Activated T-cell treated with anti-CD3 and anti-CD28 coated beads for 24 hours (primary cell): ENCODE results near the gene JUP.

ENCODE experiments used
- DNase-seq: peaks from one replicate; pipeline ENCODE4 v3.0.0-alpha.2; 2020; ENCODE audit warnings: low read depth

The JUP gene

GRCh38 chr17:41810659-41811548 is 24.4 kb upstream of the JUP start:
- DNase-seq, result no peak

DNA sequence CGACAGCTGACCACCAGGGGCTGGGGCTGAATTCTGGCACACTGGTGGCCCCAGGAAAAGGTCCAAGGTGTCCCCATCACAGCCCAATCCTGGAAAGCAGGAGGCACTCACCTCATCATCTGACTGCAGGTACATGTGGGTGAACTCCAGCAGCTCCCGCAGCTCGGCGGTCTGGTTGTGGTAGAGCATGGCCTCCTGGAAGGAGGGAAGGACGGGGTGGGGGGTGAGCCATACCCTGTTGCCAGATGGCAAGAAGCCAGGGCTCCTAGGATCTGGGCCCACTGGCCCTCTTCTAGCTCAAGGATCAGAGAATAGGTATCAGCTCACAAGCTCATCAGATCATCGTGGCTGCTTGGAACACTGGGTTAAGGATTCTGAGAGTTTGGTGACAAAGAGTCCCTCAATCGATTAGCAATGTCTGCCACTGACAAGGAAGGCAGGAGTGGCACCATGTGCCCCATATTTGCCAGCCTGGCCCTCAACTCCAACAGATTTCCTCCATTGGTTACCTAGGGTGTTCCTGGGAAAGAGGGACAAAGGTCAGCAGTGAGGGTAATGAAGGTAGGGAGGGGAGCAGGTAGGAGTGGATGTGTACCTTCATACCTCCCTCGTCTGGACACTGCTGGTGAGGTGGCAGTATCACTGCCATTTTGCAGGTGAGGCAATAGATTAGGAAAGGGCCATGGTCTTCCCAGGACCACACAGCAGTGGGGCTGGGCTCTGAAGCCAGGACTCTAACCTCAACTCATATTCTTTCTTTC is 20.4 kb upstream of the JUP start:
- no peak for DNase-seq

DNA sequence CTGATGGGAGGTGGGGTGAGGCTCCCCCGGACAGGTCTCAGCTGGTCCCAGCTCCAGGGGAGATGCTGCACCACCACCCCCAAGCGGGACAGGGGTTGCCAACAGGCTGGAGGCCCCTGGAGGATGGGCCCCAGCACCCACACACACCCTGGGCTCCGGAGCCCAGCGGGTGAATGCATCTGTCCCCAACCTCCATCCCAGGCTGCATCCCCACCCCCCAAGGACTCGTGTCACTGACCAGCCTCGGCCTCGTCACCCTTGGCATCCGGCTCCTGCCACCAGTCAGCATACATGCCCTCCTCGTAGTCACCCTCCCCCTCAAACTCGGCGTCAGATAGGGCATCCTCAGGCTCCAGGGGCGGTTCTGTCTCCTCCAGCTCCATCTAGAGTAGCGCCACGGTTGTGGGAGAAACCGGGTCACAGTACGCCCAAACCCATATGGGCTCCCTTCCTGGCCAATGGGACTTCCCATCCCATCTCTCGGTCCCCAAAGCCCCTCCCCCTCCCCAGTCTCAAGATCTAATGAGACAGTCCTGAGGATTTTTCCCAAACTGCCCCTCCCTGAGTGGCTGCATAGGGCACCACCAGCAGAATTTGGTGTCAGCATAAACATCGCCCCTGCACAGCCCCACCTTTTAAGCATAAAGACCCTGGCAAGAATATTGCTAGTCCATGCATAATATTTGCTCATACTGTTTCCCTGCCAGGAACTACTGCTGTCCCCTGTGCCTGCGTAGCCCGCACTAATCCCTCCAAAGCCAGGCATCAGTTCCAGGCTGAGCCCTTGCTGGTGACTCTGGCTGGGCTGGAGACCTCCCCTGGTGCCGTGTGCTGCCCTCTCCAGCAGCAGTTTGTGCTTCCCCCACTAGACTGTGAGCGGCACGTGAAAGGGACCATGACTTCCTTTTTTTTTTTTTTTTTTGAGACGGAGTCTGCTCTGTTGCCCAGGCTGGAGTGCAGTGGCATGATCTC is 16.8 kb upstream of the JUP start:
- no peak for DNase-seq

DNA sequence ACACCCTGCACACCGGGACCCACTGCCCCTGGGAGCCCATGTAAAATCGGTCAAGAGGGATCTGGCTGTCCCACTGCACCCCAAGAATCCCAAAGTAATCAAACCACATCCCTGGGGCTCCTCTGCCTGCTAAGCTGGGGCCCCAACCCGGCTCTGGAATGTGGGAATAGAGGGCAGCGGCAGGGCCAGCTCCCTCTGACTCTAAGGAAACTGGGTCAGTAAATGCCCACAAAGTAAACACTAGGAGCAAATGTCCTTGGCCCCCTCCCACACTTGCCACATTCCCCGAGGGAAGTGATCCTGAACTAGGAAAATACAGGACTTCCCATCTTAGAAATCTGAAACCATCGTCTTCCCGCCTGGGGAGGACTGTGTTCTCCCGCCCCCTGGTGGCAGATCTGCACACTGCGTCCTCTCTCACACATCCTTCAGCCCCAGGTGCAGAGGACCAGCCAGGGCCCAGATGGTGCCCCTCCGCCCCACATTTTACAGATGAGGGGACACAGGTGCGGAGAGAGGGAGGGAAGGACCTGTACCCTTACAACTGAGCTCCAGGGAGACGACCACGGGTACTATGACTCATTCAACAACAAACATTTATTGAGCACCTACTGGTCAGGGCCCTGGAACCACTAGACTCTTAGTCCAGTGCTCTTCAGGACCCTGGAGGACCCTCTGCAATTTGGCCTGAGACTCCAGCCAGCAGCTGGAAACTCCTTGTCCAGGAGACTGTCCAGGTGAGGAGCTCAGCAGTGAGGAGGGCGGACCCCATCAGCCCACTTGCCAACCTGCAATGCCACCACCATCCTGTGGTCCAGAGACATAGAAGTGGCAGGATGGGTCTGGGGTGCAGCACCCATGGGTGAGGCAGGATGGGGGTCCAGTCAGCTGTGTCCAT is 15.1 kb upstream of the JUP start:
- peak; percentile 61 for DNase-seq

GRCh38 chr17:41800601-41801373 is 14.3 kb upstream of the JUP start:
- no peak for DNase-seq

GRCh38 chr17:41799366-41799765 is 12.9 kb upstream of the JUP start:
- no peak for DNase-seq

DNA sequence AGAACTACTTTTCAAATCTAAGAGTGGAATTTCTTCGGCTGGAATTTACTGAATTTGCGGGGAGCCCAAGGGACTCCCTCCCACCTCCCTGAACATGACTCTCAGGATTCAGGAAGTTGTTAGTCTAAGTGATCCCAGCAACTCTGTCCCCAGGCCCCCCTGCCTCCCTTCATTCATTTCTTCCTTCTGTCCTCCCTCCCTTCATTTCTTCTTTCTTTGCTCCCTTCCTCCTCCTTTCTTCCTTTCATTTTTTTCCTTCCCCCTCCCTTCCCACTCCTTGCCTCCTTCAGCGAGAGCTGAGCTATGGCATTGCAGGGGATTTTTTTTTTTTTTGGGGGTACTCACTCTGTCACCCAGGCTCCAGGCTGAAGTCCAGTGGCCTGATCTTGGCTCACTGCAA is 10.9 kb upstream of the JUP start:
- no peak for DNase-seq

DNA sequence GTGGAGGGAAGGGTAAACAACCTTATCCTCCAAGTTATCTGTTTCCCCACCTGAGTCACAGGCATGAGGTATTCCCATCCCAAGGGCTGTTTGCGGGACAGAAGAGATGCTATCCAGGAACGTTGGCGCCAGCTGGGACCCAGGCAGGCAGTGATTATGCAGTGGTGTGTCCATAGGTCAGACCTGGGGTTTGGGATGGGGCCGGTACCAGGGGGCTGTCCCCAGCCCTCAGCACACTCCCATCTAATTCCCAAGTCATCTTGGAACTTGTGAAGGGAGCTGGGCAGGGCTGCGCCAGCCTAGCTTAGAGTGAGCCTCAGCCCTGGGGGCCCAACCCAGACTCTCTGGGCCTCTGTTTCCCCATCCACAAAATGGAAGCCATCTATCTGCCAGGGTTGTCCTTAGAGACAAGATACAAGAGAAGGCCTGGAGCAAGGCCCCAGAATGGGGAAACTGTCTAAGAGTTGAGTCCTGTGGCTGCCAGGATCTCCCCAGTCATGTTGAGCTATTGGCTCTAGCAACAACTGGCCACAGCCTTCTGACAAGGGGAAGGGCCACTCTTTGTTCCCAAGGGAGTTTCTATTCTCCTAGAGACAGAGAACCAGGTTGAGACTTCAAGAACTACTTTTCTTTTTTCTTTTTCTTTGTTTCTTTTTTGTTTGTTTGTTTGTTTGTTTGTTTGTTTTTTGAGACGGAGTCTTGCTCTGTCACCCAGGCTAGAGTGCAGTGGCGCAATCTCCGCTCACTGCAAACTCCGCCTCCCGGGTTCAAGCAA is 9.8 kb upstream of the JUP start:
- no peak for DNase-seq

GRCh38 chr17:41794540-41794975 is 8.0 kb upstream of the JUP start:
- no peak for DNase-seq

DNA sequence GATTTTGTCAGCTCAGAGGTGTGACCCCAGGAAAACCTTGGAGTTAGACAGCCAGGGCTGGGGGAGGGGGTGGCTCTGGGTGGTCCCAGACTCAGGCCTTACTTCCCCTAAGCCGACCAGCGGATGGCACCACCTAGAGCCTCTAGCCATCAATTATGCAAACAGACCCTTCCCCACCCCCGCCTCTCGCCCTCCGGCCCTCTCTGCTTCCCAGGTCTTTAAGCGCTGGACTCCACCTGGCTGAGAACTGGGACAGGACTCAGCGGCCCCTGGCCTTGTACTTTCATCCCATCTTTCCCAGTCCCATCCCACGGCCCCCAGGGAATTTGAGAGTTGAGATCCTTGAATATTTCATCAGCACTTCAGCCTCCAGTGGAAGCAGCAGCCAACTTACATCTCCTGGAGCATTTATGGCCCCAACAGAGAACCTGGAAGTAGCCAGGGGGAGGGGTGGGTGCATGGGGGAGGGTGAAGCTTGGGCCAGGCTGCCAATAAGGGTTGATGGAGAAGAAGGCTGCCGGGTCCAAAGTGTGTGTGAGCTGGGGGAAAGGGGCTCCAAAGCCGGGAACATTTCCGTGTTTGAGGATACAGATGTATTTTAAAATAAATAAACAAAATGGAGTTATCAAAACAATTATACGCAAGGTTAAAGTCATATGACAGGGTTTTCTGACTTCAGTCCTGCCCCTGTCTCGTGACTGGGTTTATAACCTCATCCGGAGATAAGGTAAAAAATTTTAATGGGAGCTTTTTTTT is 7.5 kb upstream of the JUP start:
- DNase-seq, result no peak

GRCh38 chr17:41792845-41793783 is 6.6 kb upstream of the JUP start:
- no peak for DNase-seq

DNA sequence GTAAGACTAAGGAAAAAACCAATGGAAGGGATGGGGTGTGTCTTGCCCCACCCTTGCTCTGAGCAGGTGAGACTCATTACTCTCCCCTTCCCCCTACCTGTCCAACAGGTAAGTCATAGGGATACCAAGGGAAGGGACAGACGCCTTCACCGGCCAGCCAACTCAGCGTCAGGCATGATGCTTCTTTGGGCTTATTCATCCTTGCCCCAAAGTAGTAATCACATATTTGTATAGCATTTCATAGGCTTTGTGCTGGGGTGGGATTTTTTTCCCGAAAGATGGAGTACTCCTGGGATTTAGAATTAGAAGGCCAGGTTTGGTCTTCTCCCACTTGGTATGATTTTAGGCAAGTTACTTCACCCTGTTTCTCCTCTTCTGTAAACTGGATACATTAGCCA is 509 bp upstream of the JUP start:
- no peak for DNase-seq

- DNase-seq, result no peak
Measured at GRCh38 chr17:41785859-41786226, 668 bp downstream of the JUP start.

DNA sequence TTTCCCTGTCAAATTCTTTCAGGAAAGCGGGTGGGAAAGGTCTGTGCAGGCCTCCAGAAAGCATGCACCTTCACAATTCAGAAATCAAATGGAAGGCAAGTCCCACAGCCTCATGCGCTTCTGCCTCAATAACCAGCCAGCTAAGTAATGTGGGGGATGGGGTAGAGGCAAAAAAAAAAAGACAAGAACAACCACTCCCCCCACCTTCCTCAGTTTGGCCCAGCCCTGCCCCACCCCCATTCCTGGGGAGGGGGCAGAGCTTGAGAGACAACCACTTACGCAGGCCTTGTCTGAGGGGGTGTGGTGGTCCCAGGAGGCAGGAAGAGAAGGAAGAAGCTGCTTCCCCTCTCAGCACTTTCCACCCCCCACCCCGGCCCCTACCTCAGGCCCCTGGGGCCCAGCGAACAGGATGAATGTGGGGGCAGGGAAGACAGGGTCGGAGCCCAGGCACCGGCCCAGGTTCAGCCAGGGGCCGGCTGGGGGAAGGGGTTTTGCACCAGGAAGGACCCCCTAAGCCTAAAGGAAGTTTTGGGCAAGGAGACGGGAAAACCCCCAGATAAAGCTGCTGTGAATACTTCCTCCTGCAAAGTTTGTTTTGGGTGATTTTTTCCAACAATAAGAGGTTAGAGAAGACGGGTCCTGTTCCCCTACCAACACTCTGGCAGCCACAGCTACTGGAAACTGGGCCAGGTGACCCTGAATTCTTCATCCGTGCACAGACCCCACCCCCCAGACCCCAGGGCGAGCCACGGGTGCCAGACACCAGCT is 1.2 kb downstream of the JUP start:
- DNase-seq, result no peak

DNA sequence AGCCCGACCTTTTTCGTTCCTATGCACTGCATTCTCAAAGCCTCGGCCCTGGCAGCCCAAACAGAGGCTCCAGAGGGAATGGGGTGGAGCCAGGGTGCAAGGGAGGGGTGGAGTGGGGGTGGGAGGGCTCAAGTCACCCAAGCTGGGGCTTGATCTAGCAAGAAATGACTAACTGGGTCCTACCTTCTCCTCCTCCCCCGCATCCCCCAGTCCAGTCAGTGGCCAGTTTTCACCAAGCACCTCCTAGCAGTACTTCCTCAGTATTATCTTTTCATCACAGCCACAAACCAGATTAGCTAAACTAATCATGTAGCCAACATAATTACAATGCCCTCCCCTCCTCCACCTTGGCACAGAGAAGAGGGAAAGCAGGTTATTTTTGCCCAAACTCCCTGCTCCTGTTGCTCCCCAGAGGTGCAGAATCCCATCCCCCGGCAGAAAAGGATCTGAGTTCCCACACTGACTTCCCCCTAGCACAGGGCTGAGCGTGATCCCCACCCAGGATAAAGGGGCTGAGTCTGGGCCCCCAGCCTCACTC is 2.2 kb downstream of the JUP start:
- no peak for DNase-seq

- DNase-seq, result no peak
Measured at GRCh38 chr17:41782142-41782541, 4.4 kb downstream of the JUP start.
